ENCODE data around the gene SIAH3.

Gene SIAH3

GRCh38 chr13:45851171-45851921 lies at the start of gene SIAH3:
Gene SIAH3, minus strand, starts transcription at chr13:45851753. Its CDS starts 124 bp downstream, at chr13:45851629.
- Histone ChIP-seq H3K9ac (ENCODE audit: low read length) (no peak within 1 kb of the TSS), H3K36me3 (ENCODE audit: low read length) (0 out of 2 replicates have a peak, but pooled peaks cover 2% of the 10 kb centered on the region), H3K9me3 (ENCODE audit: insufficient read depth, low read length) (0 out of 2 replicates have a peak, but pooled peaks cover 5% of the 10 kb centered on the region), H3K27me3 (ENCODE audit: low read length) (no peaks in the 10 kb centered on the region), H3K27ac (ENCODE audit: low read depth, low read length) (no peak within 1 kb of the TSS), H3K79me2 (ENCODE audit: insufficient read depth, low read length) (no peaks in the 10 kb centered on the region), H4K20me1 (ENCODE audit: low read depth, low read length) (no peaks in the 10 kb centered on the region), H3K4me2 (ENCODE audit: low read depth, low read length, poor library complexity, severe bottlenecking) (no peak within 1 kb of the TSS), H3K4me3 (ENCODE audit: insufficient read depth, low read length, poor library complexity, severe bottlenecking) (no peak within 1 kb of the TSS), H3F3A (ENCODE audit: insufficient read depth) (no peaks in the 10 kb centered on the region), H2AFZ (ENCODE audit: low read depth, low read length, severe bottlenecking) (no peak within 1 kb of the TSS), H3K9me2 (replicated peaks; ENCODE audit: insufficient read depth, low read length) (no peaks in the 10 kb centered on the region)
- TF ChIP-seq, protein P1, sequence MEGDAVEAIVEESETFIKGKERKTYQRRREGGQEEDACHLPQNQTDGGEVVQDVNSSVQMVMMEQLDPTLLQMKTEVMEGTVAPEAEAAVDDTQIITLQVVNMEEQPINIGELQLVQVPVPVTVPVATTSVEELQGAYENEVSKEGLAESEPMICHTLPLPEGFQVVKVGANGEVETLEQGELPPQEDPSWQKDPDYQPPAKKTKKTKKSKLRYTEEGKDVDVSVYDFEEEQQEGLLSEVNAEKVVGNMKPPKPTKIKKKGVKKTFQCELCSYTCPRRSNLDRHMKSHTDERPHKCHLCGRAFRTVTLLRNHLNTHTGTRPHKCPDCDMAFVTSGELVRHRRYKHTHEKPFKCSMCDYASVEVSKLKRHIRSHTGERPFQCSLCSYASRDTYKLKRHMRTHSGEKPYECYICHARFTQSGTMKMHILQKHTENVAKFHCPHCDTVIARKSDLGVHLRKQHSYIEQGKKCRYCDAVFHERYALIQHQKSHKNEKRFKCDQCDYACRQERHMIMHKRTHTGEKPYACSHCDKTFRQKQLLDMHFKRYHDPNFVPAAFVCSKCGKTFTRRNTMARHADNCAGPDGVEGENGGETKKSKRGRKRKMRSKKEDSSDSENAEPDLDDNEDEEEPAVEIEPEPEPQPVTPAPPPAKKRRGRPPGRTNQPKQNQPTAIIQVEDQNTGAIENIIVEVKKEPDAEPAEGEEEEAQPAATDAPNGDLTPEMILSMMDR (IDR thresholded peaks at IDR 0.05; ENCODE audit: insufficient read depth, low read length, poor library complexity, severe bottlenecking), result no peak
- TF ChIP-seq EZH2phosphoT487 (conservative IDR thresholded peaks at IDR 0.05; ENCODE audit: low read length), result no peak

DNA sequence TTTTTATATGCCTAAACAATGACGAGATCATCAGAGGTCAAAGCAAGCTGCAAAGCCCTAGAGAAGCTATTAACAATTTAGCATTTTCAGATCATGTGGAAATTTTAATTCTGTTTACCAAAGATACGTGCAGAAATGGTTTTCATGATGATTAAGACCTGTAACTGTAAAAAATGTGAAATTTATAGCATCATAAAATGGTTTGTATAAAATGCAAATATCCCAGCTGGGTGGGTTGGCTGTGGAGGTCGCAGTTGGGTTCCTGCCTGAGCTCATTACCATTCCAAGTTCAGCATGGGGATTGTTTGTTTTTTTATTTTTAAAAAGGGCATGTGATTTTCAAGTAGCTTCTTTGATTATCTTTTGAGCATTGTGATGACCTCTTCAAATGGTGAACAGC lies 47.9 kb upstream of the SIAH3 start:
- Histone ChIP-seq H2AFZ (ENCODE audit: low read depth, low read length, severe bottlenecking) (no peak overlapping the region), H3K79me2 (ENCODE audit: insufficient read depth, low read length) (no peaks in the 10 kb centered on the region), H3K9me2 (replicated peaks; ENCODE audit: insufficient read depth, low read length) (no peaks in the 10 kb centered on the region), H3K4me2 (ENCODE audit: low read depth, low read length, poor library complexity, severe bottlenecking) (no peak overlapping the region), H3K27ac (ENCODE audit: low read depth, low read length) (no peak overlapping the region), H4K20me1 (ENCODE audit: low read depth, low read length) (no peaks in the 10 kb centered on the region), H3F3A (ENCODE audit: insufficient read depth) (no peaks in the 10 kb centered on the region), H3K27me3 (ENCODE audit: low read length) (no peaks in the 10 kb centered on the region), H3K4me3 (ENCODE audit: insufficient read depth, low read length, poor library complexity, severe bottlenecking) (no peak overlapping the region), H3K9ac (ENCODE audit: low read length) (no peak overlapping the region), H3K9me3 (ENCODE audit: insufficient read depth, low read length) (no peaks in the 10 kb centered on the region), H3K36me3 (ENCODE audit: low read length) (no peaks in the 10 kb centered on the region)
- no peak for TF ChIP-seq EZH2phosphoT487 (conservative IDR thresholded peaks at IDR 0.05; ENCODE audit: low read length)
- TF ChIP-seq, protein P1 (IDR thresholded peaks at IDR 0.05; ENCODE audit: insufficient read depth, low read length, poor library complexity, severe bottlenecking), result no peak

- H2AFZ ChIP-seq (ENCODE audit: low read depth, low read length, severe bottlenecking), result no peak overlapping the region
- no peaks in the 10 kb centered on the region for H3F3A ChIP-seq (ENCODE audit: insufficient read depth)
- no peaks in the 10 kb centered on the region for H3K79me2 ChIP-seq (ENCODE audit: insufficient read depth, low read length)
- H3K9ac ChIP-seq (ENCODE audit: low read length), result no peak overlapping the region
- H3K36me3 ChIP-seq (ENCODE audit: low read length), result no peaks in the 10 kb centered on the region
- TF ChIP-seq EZH2phosphoT487 (conservative IDR thresholded peaks at IDR 0.05; ENCODE audit: low read length), result no peak
- TF ChIP-seq, protein P1 (IDR thresholded peaks at IDR 0.05; ENCODE audit: insufficient read depth, low read length, poor library complexity, severe bottlenecking), result no peak
- no peaks in the 10 kb centered on the region for H3K9me2 ChIP-seq (replicated peaks; ENCODE audit: insufficient read depth, low read length)
- no peak overlapping the region for H3K4me3 ChIP-seq (ENCODE audit: insufficient read depth, low read length, poor library complexity, severe bottlenecking)
- no peaks in the 10 kb centered on the region for H3K27me3 ChIP-seq (ENCODE audit: low read length)
- H3K9me3 ChIP-seq (ENCODE audit: insufficient read depth, low read length), result no peaks in the 10 kb centered on the region
- no peaks in the 10 kb centered on the region for H4K20me1 ChIP-seq (ENCODE audit: low read depth, low read length)
- H3K4me2 ChIP-seq (ENCODE audit: low read depth, low read length, poor library complexity, severe bottlenecking), result no peak overlapping the region
- no peak overlapping the region for H3K27ac ChIP-seq (ENCODE audit: low read depth, low read length)
Measured at GRCh38 chr13:45897562-45897961, 46.0 kb upstream of the SIAH3 start.

All from SU-DHL-6 (cell line).